HEK293 (cell line): ENCODE data around the gene ZNF101.

Experiments used
- CTCF ChIP-seq: fragments of 450-650 bp; formaldehyde crosslinking; IDR thresholded peaks from 2 replicates; pipeline ENCODE4 v1.5.1; 2016; ENCODE audit warnings: missing biosample characterization, missing genetic modification characterization
- ZNF274 ChIP-seq, 2 experiments: fragments of 200-500 bp in 1 of 2; fragments of 450-650 bp in 1 of 2; sonication (Bioruptor generic) in 1 of 2; formaldehyde crosslinking in 1 of 2; IDR thresholded peaks; 2 replicates each; pipeline versions ENCODE4 v1.5.1 to v1.6.1; 2014 to 2016; ENCODE audit warnings: borderline replicate concordance in 1 of 2, inconsistent platforms in 1 of 2, low read length in 1 of 2, missing biosample characterization in 1 of 2, missing genetic modification characterization in 1 of 2
- TF ChIP-seq, protein P1 (sequence below): fragments of 450-650 bp; formaldehyde crosslinking; IDR thresholded peaks from 2 replicates; pipeline ENCODE4 v1.5.1; 2016; ENCODE audit warnings: missing biosample characterization, missing genetic modification characterization
- TF ChIP-seq, protein P2 (sequence below): fragments of 450-650 bp; formaldehyde crosslinking; IDR thresholded peaks from 2 replicates; pipeline ENCODE4 v1.5.1; 2016; ENCODE audit warnings: missing biosample characterization, missing genetic modification characterization

GRCh38 chr19:19672816-19673215 lies 4.2 kb downstream of the ZNF101 start:
- TF ChIP-seq, protein P1, sequence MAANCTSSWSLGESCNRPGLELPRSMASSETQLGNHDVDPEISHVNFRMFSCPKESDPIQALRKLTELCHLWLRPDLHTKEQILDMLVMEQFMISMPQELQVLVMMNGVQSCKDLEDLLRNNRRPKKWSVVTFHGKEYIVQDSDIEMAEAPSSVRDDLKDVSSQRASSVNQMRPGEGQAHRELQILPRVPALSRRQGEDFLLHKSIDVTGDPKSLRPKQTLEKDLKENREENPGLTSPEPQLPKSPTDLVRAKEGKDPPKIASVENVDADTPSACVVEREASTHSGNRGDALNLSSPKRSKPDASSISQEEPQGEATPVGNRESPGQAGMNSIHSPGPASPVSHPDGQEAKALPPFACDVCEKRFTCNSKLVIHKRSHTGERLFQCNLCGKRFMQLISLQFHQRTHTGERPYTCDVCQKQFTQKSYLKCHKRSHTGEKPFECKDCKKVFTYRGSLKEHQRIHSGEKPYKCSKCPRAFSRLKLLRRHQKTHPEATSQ (tag by site-specific recombination): no peak
- TF ChIP-seq CTCF (tag by site-specific recombination) (no peak), ZNF274 (IDR thresholded peaks at IDR 0.05; ENCODE audit: low read length) (no peak), ZNF274 (tag by site-specific recombination; IDR thresholded peaks at IDR 0.05; ENCODE audit: borderline replicate concordance) (no peak)
- TF ChIP-seq, protein P2, sequence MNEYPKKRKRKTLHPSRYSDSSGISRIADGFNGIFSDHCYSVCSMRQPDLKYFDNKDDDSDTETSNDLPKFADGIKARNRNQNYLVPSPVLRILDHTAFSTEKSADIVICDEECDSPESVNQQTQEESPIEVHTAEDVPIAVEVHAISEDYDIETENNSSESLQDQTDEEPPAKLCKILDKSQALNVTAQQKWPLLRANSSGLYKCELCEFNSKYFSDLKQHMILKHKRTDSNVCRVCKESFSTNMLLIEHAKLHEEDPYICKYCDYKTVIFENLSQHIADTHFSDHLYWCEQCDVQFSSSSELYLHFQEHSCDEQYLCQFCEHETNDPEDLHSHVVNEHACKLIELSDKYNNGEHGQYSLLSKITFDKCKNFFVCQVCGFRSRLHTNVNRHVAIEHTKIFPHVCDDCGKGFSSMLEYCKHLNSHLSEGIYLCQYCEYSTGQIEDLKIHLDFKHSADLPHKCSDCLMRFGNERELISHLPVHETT (tag by site-specific recombination): no peak
